Right atrium auricular region (tissue), 2 donors: Measurements from ENCODE around the gene MED16. TPM values are rescaled to one million over a fixed set of nuclear protein-coding genes. Genes with fewer than 3 reads are reported as not detected.
A peak's percentile ranks its signal among the peaks of the same experiment; 100 is the strongest.
"Not testable (repeated sequence)": the region's sequence is repeated elsewhere in the genome, so short reads cannot be mapped to it uniquely, and the experiment has no call there.

Experiments
- DNase-seq: peaks from one replicate; pipeline ENCODE4 v3.0.0-alpha.2; 2019; ENCODE audit warnings: low spot score
- H3K27ac ChIP-seq, 2 donors: fragments of 200-600 bp; sonication (generic); 1 replicate in 1 of 2; 2 replicates in 1 of 2; pipeline ENCODE4 v1.5.1; 2016 to 2019
- H3K27me3 ChIP-seq, 2 donors: fragments of 200-600 bp; sonication (generic); one replicate each; pipeline versions ENCODE4 v1.5.1 to v1.6.0; 2017 to 2019
- H3K36me3 ChIP-seq: fragments of 200-600 bp; sonication (generic); one replicate; pipeline ENCODE4 v1.5.1; 2016
- H3K4me1 ChIP-seq, 2 donors: fragments of 200-600 bp; sonication (generic); one replicate each; pipeline versions ENCODE4 v1.5.1 to v1.6.0; 2017 to 2019
- H3K4me3 ChIP-seq, 2 donors: fragments of 200-600 bp; sonication (generic); 1 replicate in 1 of 2; 2 replicates in 1 of 2; pipeline ENCODE4 v1.5.1; 2017 to 2019; ENCODE audit warnings: mild to moderate bottlenecking in 1 of 2, moderate library complexity in 1 of 2
- H3K9me3 ChIP-seq, 2 donors: fragments of 200-600 bp; sonication (generic); one replicate each; pipeline ENCODE4 v1.5.1; 2019
- CTCF ChIP-seq, 2 donors: fragments of 200-600 bp; sonication (generic); IDR thresholded peaks; one replicate each; pipeline ENCODE4 v1.5.1; 2019; ENCODE audit warnings: antibody characterized with exemption in 2 of 2
- total RNA-seq, 2 donors: library from RNA; depleted of rRNA; stranded (reverse); fragments of >200 nt; gene quantifications; one replicate each; pipeline ENCODE4 v1.1.0, GENCODE V29; 2016

Gene MED16
- total RNA-seq, 2 donors from 2014 or later = 17.7 to 26.5 TPM

- H3K4me3 ChIP-seq = no peak overlapping the region
- no peaks in the 10 kb centered on the region for H3K9me3 ChIP-seq
- no peak for TF ChIP-seq CTCF (IDR thresholded peaks at IDR 0.05)
- no peaks in the 10 kb centered on the region for H3K36me3 ChIP-seq
- DNase-seq = no peak
- H3K4me1 ChIP-seq = peaks cover 0 to 15% of the 10 kb centered on the region in 2 donors
- no peak overlapping the region for H3K27ac ChIP-seq
- peaks cover 0 to 6% of the 10 kb centered on the region in 2 donors for H3K27me3 ChIP-seq
Measured at GRCh38 chr19:855142-855541, 37.8 kb downstream of the MED16 start.

GRCh38 chr19:854549-854948 lies 38.4 kb downstream of the MED16 start:
- no peak overlapping the region for H3K4me3 ChIP-seq
- H3K4me1 ChIP-seq = peaks cover 0 to 12% of the 10 kb centered on the region in 2 donors
- H3K27me3 ChIP-seq = peaks cover 0 to 5% of the 10 kb centered on the region in 2 donors
- no peaks in the 10 kb centered on the region for H3K9me3 ChIP-seq
- no peaks in the 10 kb centered on the region for H3K36me3 ChIP-seq
- DNase-seq = no peak
- no peak for TF ChIP-seq CTCF (IDR thresholded peaks at IDR 0.05)
- H3K27ac ChIP-seq = no peak overlapping the region

- not testable (repeated sequence) for H3K4me3 ChIP-seq, H3K27ac ChIP-seq, DNase-seq, H3K27me3 ChIP-seq, H3K36me3 ChIP-seq, H3K9me3 ChIP-seq
- peaks cover 0 to 12% of the 10 kb centered on the region in 2 donors for H3K4me1 ChIP-seq
Measured at GRCh38 chr19:853614-854220, 39.3 kb downstream of the MED16 start.

- Histone ChIP-seq H3K9me3 (no peaks in the 10 kb centered on the region), H3K4me3 (no peak overlapping the region), H3K27ac (no peak overlapping the region), H3K27me3 (peaks cover 0 to 5% of the 10 kb centered on the region in 2 donors), H3K4me1 (peaks cover 0 to 16% of the 10 kb centered on the region in 2 donors), H3K36me3 (no peaks in the 10 kb centered on the region)
- no peak for TF ChIP-seq CTCF (IDR thresholded peaks at IDR 0.05)
- no peak for DNase-seq
Measured at GRCh38 chr19:853014-853585, 39.9 kb downstream of the MED16 start.

GRCh38 chr19:852136-853013 lies 40.6 kb downstream of the MED16 start, which contains the start of gene ELANE:
Gene ELANE, plus strand, starts transcription at chr19:852303. Its CDS starts 26 bp downstream, at chr19:852329.
- no peak for TF ChIP-seq CTCF (IDR thresholded peaks at IDR 0.05)
- H3K27ac ChIP-seq = peak within 1 kb of the TSS; percentile 68 to 84
- peak within 1 kb of the TSS in 1 of 2 donors; percentile 21 for H3K4me3 ChIP-seq
- no peaks in the 10 kb centered on the region for H3K36me3 ChIP-seq
- no peak for DNase-seq
- H3K9me3 ChIP-seq = no peaks in the 10 kb centered on the region
- peaks cover 0 to 5% of the 10 kb centered on the region in 2 donors for H3K27me3 ChIP-seq
- H3K4me1 ChIP-seq = peaks cover 0 to 23% of the 10 kb centered on the region in 2 donors

GRCh38 chr19:850979-851335 lies 42.0 kb downstream of the MED16 start:
- Histone ChIP-seq H3K27me3 (peaks cover 0 to 5% of the 10 kb centered on the region in 2 donors), H3K27ac (peak overlapping the region; percentile 68 to 84)
- no peak for DNase-seq

More at GRCh38 chr19:850979-851335, 42.0 kb downstream of the MED16 start:
- peak overlapping the region in 1 of 2 donors; percentile 21 for H3K4me3 ChIP-seq
- no peak for TF ChIP-seq CTCF (IDR thresholded peaks at IDR 0.05)
- H3K36me3 ChIP-seq = no peaks in the 10 kb centered on the region
- no peaks in the 10 kb centered on the region for H3K9me3 ChIP-seq
- H3K4me1 ChIP-seq = peaks cover 0 to 23% of the 10 kb centered on the region in 2 donors
